Stimulated activated CD8-positive, alpha-beta memory T cell treated with anti-CD3 and anti-CD28 coated beads, Interleukin-12 subunit alpha, Interleukin-12 subunit beta, amount 100 ng/mL, for 4 hours (primary cell): ENCODE data around the gene OR11A1.

Experiments
- DNase-seq: peaks from one replicate; pipeline ENCODE4 v3.0.0-alpha.2; 2020; ENCODE audit warnings: low read depth

OR11A1 gene, protein sequence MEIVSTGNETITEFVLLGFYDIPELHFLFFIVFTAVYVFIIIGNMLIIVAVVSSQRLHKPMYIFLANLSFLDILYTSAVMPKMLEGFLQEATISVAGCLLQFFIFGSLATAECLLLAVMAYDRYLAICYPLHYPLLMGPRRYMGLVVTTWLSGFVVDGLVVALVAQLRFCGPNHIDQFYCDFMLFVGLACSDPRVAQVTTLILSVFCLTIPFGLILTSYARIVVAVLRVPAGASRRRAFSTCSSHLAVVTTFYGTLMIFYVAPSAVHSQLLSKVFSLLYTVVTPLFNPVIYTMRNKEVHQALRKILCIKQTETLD

DNA sequence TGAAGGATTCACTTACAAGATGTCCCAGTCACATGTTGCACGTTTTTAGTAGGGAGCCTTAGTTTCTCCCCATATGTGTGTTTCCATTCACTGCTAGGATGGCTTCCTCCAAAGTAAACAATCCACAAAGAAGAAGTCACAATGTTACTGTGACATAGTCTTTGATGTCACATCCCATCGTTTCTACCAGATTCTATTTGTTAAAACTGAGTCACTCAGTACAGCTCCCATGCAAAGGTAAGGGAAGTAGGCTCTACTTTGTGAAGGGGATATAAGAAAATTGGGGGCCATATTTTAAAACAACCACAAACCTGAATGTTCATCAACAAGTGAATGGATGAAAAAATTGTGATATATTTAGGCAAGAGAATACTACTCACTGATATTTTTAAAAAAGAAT is at the start of gene OR11A1, which contains the start of gene OR2H1:
Gene OR11A1 (minus strand): TSS at position 101 of the 400 bp plus-strand sequence. CDS start 29,430 bp downstream, outside the sequence.
Gene OR2H1 (plus strand): TSS at position 185 of the 400 bp plus-strand sequence. CDS start 4,615 bp downstream, outside the sequence.
- no peak for DNase-seq

DNA sequence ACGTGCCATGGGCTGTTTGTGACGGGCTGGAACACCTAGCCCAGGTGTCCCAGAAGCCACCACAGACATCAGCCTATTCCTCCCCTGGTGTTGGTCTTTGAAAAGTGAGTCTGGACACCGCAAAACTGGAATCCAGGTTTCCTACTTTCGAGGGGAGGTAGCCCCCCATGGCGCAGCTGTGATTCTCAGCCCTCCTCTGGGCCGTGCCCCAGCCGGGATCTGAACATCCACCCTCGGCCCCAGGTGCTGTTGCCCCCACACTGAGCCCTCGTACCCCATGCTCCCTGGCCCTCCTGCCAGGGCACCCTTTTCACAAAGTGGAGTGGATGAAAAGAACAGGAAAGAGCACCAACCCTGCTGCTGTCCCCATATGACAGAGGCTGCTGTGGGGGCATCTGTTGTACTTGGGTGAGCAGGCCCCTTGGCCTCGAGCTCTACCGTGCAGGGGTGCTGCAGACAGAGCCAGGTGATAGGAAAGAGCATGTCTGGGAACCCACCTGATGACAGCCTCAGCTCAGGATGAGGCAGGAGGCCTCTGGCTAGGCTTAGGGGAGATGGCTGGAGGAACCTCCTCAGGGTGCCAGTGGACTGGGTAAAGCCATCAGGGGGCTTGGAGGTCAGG is 49.7 kb upstream of the OR11A1 start:
- no peak for DNase-seq

GRCh38 chr6:29505808-29506207 is 48.9 kb upstream of the OR11A1 start:
- DNase-seq: no peak

GRCh38 chr6:29504961-29505360 is 48.1 kb upstream of the OR11A1 start:
- DNase-seq: no peak

DNA sequence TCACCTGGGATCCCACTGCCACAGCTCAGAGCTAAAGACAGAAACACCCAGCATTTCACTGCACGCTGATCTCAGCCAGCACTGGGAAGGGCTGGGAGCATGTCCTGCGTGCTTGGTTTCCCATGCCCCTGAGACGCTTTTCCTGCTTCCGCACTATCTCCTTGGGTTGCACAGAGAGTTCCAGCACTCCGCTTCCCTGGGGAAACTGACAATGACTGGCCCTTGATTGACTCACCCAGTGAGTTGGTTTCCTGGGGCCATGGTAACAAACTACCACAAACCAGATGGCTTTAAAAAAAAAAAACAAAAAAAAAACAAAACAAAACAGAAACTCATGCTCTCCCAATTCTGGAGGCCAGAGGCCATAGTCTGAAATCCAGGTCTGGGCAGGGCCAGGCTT is 45.7 kb upstream of the OR11A1 start:
- no peak for DNase-seq

GRCh38 chr6:29502181-29502580 is 45.3 kb upstream of the OR11A1 start:
- no peak for DNase-seq

DNA sequence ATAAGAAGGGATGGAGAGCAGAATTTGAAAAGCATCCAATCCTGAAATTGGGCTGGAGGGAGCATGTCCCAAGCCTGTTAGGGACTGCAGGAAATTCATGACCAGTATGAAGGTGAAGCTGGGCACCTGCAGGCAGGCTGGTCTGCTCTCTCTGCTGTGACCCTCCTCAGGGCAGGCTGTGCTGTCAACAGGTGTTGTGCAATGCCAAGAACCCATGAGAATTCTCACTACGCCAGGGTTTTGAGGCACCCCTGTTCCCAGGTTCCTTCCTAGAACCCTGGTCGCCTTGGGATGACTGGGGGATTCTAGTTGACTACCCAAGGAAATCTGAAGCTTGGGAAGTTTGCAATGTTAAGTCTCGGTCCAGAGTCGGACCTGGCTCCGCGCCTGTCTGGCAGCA is 44.2 kb upstream of the OR11A1 start:
- DNase-seq: no peak

DNA sequence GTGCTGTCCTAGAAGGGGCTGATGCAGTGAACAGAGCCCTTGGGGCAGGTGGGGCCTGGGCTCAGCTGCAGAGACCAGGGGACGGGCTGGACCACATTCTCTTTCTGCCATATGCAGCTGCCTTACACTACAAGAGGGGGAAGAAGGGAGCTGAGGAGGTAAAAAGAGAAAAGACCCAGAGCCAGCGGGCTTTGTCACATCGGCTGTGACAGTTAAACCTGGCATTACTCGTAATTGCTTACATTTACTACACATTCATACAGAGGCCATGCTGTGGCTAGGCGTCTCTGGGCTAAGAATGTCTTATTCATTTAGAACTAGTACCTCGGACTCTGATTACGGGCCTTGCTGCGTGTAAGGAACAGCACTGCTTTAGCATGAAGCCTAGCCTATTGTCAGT is 43.7 kb upstream of the OR11A1 start:
- no peak for DNase-seq

GRCh38 chr6:29499704-29500103 is 42.8 kb upstream of the OR11A1 start:
- DNase-seq: no peak

DNA sequence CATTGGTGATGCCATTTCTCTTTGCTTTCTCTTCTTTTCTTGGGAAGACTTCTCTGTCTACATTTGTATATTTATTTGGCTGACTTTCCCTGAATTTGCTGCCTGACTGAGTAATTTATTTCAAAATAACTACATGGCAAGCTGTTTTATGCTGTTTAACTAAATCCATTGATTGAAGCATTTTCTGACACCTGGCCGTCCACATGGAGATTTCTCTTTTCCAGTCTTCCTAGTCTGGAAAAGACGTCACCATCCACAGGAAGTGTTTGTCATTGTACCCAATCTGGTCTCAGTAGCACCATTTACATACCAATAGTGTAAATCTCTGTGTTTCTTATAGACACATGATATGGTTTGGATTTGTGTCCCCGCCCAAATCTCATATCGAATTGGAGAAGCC is 40.1 kb upstream of the OR11A1 start:
- DNase-seq: no peak

DNA sequence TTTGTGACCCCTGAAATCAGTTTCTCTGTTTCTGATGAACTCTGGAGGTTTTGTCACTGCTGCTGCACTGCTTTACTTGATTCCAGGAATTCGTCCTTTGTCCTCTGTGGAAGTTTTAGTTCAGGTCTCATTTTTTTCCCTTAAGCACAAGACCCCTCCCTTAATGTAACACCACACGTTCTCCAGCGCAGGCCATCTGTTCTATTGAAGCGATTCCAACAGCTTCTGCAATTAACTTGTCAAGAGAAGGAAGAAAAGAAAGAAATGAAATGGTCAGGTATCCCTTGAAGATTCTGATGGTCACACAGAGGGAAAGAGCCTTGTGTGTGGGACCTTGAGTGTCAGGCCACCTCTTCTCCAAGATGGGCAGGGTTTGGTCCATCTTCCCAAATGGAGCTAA is 38.7 kb upstream of the OR11A1 start:
- no peak for DNase-seq

GRCh38 chr6:29494131-29494530 is 37.3 kb upstream of the OR11A1 start:
- no peak for DNase-seq

DNA sequence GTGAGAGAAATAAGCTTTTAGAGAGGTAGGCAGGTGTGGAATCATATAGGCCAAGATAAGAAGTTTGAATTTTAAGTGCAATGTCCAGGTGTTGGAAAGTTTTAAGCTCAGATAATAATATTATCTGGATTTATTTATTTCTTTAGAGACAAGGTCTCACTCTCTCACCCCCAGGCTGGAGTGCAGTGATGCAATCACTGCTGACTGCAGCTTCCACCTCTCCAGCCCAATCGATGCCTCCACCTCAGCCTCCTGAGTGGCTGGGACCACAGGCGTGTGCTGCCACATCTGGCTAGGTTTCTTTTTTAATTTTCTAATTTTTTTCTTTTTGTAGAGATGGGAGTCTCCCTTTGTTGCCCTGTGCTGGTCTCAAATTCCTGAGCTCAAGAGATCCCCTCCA is 36.4 kb upstream of the OR11A1 start:
- DNase-seq: no peak

- no peak for DNase-seq
Measured at GRCh38 chr6:29491574-29491973, 34.7 kb upstream of the OR11A1 start.

- no peak for DNase-seq
Measured at GRCh38 chr6:29490552-29490951, 33.7 kb upstream of the OR11A1 start.

- DNase-seq: no peak
Measured at GRCh38 chr6:29490055-29490454, 33.2 kb upstream of the OR11A1 start.

DNA sequence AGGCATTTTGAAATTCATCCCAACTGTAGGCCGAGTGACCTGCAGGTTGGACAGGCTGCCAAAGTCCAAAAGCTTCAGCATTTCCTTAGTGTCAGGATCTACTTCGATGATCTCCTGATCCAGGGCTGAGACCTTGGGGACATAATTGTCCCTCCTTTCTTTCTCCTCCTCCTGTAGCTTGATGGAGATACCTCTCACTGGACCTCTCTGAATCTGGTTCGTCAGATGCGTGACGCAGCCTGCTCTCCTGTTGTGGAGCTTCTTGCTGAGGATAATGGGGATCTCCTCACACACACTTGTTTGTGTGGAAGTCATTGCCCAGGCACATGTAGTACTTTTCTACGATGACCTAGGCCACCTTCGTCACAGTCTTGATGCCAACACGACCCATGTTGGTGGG is 32.4 kb upstream of the OR11A1 start:
- DNase-seq: no peak

DNA sequence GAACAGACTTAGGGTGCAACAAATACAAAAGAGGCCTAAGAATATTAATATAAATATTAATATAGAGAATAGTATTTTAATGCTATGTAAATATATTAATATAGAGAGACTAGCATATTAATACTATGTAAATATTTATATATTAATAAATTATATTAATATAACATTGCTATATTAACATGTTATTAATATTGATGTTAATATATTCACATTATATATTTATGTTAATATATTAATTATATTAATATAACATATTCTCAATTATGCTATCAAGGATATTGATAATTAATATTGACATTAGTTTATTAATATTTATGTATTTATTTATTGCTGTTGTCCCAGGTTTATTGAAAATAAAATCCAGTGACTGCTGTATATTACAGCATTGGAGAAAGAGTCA is 32.0 kb upstream of the OR11A1 start:
- DNase-seq: no peak

- DNase-seq: no peak
Measured at GRCh38 chr6:29487660-29488059, 30.8 kb upstream of the OR11A1 start, which contains the start of gene MAS1L. Gene MAS1L (minus strand): TSS chr6:29487956. CDS start chr6:29487902, 54 bp downstream.

DNA sequence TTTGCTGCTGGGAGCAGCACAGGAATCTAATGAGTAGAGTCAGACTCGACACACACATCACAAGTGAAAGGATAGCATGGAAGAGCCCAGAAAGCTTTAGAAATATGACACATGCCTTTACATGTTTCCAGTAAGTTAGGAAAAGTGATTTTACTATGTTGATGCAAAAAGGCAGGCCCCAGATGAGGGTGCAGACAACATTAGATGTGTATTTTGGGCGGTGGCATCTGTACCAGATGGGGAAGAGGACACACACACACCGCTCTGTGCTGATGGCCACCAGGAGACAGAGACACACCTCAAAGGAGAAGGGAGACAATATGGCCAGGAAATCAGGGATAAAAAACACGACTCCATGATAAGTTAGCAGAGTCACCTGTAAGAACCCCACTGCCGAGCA is 30.3 kb upstream of the OR11A1 start:
- no peak for DNase-seq

DNA sequence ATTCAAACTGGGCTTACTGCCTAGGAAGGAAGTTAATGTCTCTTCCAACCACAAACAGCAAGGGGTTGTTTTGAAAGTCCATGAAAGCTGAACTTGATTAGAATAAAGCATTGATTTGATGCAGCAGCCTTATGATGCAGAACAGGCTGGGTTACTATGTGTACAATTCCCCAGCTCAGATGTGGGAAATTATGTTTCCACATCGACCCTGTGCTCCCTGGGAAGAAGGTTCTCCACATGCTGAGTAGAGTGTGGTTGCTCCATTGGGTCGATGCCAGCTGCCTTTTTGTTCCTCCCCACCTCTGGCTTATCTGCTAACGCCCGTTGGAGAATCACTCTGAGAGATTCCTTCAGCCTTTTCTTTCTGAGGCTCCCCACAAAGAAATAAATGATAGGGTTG is 29.7 kb upstream of the OR11A1 start:
- no peak for DNase-seq

GRCh38 chr6:29483735-29484134 is 26.9 kb upstream of the OR11A1 start:
- no peak for DNase-seq

GRCh38 chr6:29483186-29483585 is 26.3 kb upstream of the OR11A1 start:
- DNase-seq: no peak

DNA sequence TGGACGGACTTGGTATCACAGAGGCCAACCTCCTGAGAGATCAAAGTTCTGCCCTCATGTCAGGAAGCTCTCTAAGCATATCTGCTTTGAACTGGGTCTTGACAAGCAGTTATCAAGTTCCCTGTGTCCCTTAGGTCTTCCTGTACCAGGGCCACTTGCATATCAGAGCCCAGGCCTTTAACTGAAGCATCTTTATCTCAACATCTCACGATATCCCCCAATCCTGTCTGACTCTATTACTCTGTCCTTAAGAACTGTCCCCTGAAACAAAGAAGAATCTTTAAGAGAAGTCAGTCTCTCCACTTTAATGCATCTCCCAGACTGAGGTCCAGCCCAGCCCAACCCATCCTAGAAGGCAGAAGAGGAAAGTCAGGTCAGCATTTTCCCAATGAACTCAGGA is 22.7 kb upstream of the OR11A1 start:
- DNase-seq: no peak
